EL (cell line): ENCODE measurements around the gene XPNPEP3.
A peak's percentile ranks its signal among the peaks of the same experiment; 100 is the strongest.
"Not testable (repeated sequence)": the region's sequence is repeated elsewhere in the genome, so short reads cannot be mapped to it uniquely, and the experiment has no call there.

ENCODE experiments used
- DNase-seq: peaks from one replicate; pipeline ENCODE4 v3.0.0-alpha.2; 2016

Gene XPNPEP3

DNA sequence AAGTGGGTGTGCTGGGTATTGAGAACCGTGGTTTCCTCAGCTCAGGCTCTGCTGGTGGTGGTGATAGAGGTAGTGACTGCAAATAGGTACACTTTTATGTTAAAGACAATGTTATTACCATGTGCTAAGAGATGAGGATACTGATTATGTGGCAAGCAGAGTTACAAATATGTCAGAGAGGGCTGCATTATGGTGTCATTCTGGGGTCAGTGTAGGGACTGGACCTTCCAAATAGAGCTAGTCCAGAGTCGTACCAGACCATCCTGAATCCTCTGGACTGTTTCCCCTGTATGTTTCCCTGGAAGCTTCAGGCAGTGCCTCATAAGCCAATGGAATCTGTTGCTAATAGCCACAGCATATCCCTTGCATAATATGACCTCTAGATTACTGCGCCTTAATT is 5.1 kb downstream of the XPNPEP3 start, which contains the start of gene DNAJB7:
Gene DNAJB7, minus strand, starts transcription at position 101 of the 400 bp plus-strand sequence. CDS start 119 bp downstream, outside the sequence.
- DNase-seq: no peak

DNA sequence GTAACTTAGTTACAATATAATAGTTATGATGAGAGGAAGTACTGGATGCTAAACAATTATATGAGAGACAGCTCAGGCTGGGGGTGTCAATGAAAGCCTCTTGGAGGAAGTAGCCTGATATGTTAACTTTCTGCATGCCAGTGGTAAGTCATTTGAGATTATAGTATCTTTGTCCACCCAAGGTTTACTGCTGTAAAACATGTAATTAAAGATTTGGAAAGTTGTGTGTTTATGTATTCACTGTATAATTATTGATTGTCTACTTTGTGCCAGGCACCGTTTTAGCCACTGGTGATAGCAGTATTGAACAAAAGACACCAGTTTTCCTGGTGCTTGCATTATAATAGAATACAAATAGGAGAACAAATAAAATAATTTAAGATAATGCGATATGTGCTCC is 5.6 kb downstream of the XPNPEP3 start:
- DNase-seq: no peak

GRCh38 chr22:40867109-40867508 is 10.2 kb downstream of the XPNPEP3 start:
- no peak for DNase-seq

GRCh38 chr22:40868379-40868778 is 11.4 kb downstream of the XPNPEP3 start:
- not testable (repeated sequence) for DNase-seq

- DNase-seq: no peak
Measured at GRCh38 chr22:40874016-40874415, 17.1 kb downstream of the XPNPEP3 start.

- DNase-seq: no peak
Measured at GRCh38 chr22:40875111-40875510, 18.2 kb downstream of the XPNPEP3 start.

DNA sequence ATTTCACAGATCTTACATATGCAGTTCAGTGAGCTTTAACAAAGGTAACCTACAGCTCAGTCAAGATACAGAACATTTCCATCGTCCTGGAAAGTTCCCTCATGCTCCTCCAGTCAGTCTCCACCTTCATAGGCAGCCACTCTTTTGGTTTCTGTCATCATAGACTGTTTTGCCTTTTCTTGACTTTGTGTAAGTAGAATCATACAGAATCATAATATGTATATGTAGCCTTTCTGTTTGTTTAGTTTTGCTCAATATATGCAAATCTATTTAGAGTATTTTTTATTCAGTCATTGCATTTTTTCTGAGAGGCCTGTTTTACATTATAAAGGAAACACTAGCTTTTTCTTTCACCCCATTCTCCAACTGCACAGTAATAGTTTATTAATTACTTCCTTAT is 20.0 kb downstream of the XPNPEP3 start:
- no peak for DNase-seq

GRCh38 chr22:40877488-40877887 is 20.5 kb downstream of the XPNPEP3 start:
- no peak for DNase-seq

DNA sequence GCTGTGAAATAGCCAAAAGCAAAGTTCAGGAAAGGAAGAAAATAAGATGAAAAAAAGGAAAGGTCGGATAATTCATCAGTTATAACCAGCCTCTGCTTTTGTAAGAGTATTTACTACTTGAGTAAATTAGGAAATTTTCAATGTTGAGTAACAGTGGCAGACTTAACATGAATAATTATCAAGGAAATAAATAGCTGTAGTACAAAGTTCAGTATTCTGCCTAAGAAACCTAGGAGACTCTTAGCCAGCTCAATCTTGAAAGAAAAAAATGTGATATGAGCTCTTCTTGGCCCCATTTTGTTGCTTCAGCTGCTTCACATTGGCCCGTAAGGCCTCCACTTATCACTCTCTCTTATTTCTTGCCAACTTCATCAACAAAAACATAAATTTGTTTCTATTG is 22.0 kb downstream of the XPNPEP3 start:
- no peak for DNase-seq

GRCh38 chr22:40889116-40889515 is 32.2 kb downstream of the XPNPEP3 start:
- DNase-seq: no peak

DNA sequence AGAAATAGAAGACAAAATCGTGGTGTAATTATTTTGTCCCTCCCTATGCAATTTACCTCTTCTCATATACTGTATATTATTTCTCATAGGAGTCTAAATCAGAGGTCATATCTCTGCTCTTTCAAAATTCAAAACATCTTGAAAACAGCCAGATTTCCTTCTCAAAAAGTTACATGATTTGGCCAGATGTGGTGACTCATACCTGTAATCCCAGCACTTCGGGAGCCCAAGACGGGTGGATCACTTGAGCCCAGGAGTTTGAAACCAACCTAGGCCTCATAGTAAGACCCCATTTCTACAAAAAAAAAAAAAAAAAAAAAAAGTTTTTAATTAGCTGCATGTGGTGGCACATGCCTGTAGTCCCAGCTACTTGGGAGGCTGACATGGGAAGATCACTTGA is 33.9 kb downstream of the XPNPEP3 start:
- peak; percentile 21 for DNase-seq

GRCh38 chr22:40894417-40894816 is 37.5 kb downstream of the XPNPEP3 start:
- no peak for DNase-seq

DNA sequence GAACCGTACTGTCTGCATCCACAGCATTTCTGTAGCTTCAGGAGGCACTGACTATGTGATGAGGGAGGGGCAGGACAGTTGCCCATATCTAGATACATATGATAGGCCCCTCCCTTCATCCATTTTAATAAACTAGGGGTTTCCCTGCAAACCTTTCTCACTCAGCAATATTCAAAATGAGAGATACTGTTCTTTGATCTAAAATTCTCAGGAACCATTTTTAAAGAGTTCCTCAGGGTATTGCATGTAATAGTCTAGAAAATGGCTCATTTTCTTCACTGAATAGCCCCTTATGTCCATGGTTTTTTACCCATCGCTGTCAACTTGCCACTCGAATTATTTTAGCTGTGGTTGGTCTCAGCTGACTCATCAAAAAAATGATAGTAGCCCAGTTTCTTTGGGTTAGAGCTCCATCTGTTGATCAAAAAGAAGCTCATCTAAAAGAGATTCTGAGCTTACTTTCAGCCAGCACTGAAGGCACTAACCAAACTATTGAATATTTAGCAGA is 42.0 kb downstream of the XPNPEP3 start:
- peak; percentile 70 for DNase-seq

DNA sequence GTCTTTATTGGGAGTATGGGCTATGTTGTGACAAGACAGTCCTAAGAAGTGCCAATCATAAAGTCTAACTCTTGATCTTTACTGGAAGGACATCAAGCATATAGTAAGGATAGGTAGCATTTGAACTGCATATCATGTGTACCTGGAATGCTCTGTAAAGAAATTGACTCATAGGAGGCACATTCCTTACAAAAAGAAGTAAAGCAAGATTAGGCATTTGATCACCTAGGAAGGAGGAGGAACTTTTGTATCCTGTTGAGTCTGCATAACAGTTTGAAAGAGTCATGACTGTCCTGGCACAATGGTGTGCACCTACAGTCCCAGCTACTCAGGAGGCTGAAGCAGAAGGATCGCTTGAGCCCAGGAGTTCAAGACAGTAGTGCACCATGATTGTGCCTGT is 47.2 kb downstream of the XPNPEP3 start:
- DNase-seq: no peak

- DNase-seq: no peak
Measured at GRCh38 chr22:40908895-40909294, 51.9 kb downstream of the XPNPEP3 start.

GRCh38 chr22:40911772-40912171 is 54.8 kb downstream of the XPNPEP3 start:
- DNase-seq: peak; percentile 37

DNA sequence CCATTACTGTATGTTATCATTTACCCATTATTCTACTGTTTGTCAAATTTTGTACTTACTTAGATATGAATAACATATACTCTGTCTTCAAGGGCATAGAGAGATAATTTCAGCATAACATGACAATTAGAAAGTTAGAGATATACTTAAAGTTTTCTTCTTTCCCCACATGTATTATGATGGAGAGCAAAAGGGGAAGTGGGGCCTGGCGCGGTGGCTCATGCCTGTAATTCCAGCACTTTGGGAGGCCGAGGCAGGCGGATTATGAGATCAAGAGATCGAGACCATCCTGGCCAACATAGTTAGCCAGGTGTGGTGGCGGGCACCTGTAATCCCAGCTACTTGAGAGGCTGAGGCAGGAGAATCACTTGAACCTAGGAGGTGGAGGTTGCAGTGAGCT is 56.0 kb downstream of the XPNPEP3 start:
- not testable (repeated sequence) for DNase-seq

GRCh38 chr22:40919446-40919845 is 62.5 kb downstream of the XPNPEP3 start:
- no peak for DNase-seq

GRCh38 chr22:40920526-40920925 is 63.6 kb downstream of the XPNPEP3 start:
- no peak for DNase-seq

DNA sequence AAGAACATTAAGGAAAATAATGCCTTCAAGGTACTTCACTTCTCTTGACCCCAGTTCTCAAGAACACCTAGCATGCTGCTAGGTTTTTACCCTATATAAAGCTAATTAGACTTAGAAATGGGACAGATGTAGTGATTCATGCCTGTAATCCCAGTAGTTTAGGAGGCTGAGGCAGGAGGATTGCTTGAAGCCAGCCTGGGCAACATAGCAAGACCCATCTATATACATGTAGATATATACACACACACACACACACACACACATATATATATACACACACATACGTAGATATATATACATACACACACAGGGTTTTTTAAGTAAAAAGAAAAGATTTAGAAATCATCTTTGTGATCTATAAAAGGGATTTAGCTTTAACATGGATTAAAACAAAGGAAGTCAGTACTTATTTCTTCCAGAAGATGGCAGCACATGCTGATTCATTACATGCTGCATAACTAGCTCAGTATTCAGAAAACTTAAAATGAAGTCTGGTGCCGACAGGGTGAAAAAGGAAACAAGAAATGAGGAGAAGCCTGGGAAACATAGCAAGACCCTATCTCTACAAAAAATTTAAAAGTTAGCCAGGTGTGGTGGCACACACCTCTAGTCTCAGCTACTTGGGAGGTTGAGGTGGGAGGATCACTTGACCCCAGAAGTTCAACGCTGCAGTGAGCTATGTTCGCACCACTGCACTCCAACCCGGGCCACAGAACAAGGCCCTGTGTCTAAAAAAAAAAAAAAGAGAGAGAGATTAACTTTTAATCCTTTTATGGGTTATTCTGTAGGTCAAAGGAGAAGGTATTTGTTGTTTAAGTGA is 65.7 kb downstream of the XPNPEP3 start:
- peak; percentile 63 for DNase-seq

DNA sequence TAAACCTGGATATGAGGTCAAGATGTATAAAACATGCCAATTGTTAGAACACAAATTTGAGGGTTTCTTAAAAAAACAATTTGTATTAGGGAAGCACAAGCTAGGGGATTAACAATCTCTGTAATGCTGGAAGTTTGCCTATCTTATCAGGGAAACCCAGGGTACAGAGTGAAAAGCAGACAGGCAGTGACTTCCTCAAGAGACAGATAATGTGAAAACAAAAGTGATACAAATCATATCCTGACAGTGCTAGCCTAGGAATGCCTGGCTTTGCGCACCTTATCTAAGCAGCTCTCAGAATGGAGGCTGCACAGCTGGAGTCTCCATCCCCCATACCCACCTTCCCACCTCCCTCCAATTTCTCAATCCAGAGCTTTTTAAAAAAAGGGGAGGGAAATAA is 71.7 kb downstream of the XPNPEP3 start:
- no peak for DNase-seq

GRCh38 chr22:40932396-40932795 is 75.4 kb downstream of the XPNPEP3 start:
- DNase-seq: no peak

DNA sequence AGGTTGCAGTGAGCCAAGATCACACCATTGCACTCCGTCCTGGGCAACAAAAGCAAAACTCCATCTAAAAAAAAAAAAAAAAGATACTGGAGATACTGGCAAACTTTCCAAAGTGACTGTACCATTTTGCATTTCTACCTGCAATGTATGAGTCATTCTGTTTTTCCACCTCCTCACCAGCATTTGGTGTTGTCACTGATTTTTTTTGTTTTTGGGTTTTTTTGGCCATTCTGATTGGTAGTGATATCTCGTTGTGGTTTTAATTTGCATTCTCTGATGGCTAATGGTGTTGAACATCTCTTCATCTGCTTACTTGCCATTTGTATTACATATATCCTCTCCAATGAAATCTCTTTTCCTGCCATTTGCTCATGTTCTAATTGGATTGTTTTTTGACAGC is 82.3 kb downstream of the XPNPEP3 start:
- no peak for DNase-seq

GRCh38 chr22:40950962-40951794 is 94.2 kb downstream of the XPNPEP3 start, which contains the start of gene RBX1:
Gene RBX1 (plus strand): TSS chr22:40951378. CDS start chr22:40951399, 21 bp downstream.
- DNase-seq: peak; percentile 98
